GM19023 (cell line): Measurements from ENCODE around the gene U2AF2.
"Not testable (repeated sequence)": the region's sequence is repeated elsewhere in the genome, so short reads cannot be mapped to it uniquely, and the experiment has no call there.

ENCODE experiments used
- ATAC-seq: cut with Tn5 transposase; IDR thresholded peaks from one replicate; pipeline ENCODE4 v1.9.1; 2021; ENCODE audit warnings: mild to moderate bottlenecking, moderate library complexity; ENCODE audit not compliant: unreplicated experiment

Gene U2AF2

GRCh38 chr19:55700813-55701212 lies 46.0 kb downstream of the U2AF2 start:
- ATAC-seq = no peak

GRCh38 chr19:55702131-55702627 lies 47.3 kb downstream of the U2AF2 start:
- no peak for ATAC-seq

GRCh38 chr19:55703790-55704215 lies 49.0 kb downstream of the U2AF2 start:
- no peak for ATAC-seq

- ATAC-seq = no peak
These were observed 49.8 kb downstream of the U2AF2 start for GRCh38 chr19:55704494-55705245.

GRCh38 chr19:55705972-55706371 lies 51.1 kb downstream of the U2AF2 start:
- no peak for ATAC-seq

GRCh38 chr19:55711719-55712118 lies 56.9 kb downstream of the U2AF2 start:
- ATAC-seq = no peak

GRCh38 chr19:55712804-55713631 lies 58.2 kb downstream of the U2AF2 start:
- no peak for ATAC-seq

GRCh38 chr19:55716531-55716930 lies 61.7 kb downstream of the U2AF2 start:
- no peak for ATAC-seq

GRCh38 chr19:55717251-55717650 lies 62.4 kb downstream of the U2AF2 start:
- ATAC-seq = no peak

GRCh38 chr19:55717879-55718711 lies 63.3 kb downstream of the U2AF2 start:
- not testable (repeated sequence) for ATAC-seq

- ATAC-seq = no peak
These were observed 65.4 kb downstream of the U2AF2 start for GRCh38 chr19:55720214-55720746.

GRCh38 chr19:55720801-55721200 lies 66.0 kb downstream of the U2AF2 start:
- ATAC-seq = no peak

- no peak for ATAC-seq
These were observed 68.7 kb downstream of the U2AF2 start for GRCh38 chr19:55723491-55723890.
